Right renal pelvis (tissue), 4 donors: ENCODE measurements around the gene GPAT2. TPM values are rescaled to one million over a fixed set of nuclear protein-coding genes. Genes with fewer than 3 reads are reported as not detected.
"Not testable (repeated sequence)": the region's sequence is repeated elsewhere in the genome, so short reads cannot be mapped to it uniquely, and the experiment has no call there.

Experiments used
- DNase-seq, 4 donors: peaks; one replicate each; pipeline ENCODE4 v3.0.0-alpha.2; 2013; ENCODE audit warnings: low read depth in 4 of 4, low spot score in 3 of 4, missing footprints in 1 of 4
- polyA plus RNA-seq, 4 donors: library from polyadenylated mRNA; unstranded; fragments of 120-200 nt; gene quantifications; one replicate each; pipeline ENCODE4 v1.2.1, GENCODE V29; 2013; ENCODE audit not compliant: insufficient read length in 4 of 4

Gene GPAT2
- polyA plus RNA-seq, 4 donors: 2.4 to 4.5 (median 3.2) TPM

DNA sequence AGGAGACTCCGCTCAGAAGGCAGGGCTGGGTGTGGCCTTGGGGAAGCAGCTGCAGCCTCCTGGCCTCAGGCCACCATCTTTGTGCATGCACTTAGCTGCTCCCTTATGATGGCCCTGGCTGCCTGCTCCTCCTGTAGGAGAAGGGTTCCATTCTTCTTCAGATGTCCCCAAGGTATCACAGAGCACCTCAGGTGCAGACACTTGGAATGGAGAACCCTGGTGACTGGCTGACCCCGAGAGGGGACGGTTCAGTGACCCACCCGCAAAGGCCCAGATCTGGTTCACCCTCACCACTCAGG, 9.6 kb downstream of the GPAT2 start:
- DNase-seq: no peak

DNA sequence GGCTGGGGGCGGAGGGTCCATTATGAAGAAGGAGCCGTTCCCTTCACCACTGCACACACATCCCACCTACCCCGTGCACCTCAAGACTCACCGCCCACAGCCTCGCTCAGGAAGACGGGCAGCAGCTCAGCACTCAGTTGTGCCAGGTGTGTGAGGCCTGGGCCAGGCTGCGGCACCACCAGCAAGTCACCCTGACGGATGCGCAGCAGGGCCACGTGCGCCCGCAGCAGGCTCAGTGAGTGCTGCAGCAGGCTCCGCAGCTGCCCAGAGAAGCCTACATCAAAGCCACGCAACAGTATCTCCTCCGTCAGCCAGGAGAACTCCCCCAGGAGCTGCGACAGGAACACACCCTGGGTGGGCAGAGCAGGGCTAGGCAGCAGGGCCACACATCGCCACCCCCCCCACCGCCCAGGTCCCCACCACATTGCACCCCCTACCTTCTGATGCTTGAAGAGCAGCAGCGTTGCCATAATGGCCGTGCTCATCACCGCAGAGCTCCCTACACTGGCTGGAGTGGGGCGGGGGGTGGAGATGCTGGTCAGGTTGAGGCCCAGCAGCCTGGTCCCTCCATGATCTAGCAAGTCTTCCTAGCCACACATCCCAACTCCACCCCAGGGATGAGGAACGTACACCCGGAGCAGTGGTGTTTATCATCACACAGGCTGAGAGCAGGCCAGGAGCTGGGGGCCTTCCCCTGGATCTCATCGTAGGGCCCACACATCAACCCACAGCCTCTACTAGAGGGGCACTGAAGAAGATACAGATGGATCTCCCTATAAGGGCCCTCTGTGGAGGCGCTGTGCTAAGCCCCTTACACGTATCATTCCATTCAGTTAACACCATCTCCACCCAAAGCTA, 10.2 kb downstream of the GPAT2 start:
- no peak for DNase-seq

DNA sequence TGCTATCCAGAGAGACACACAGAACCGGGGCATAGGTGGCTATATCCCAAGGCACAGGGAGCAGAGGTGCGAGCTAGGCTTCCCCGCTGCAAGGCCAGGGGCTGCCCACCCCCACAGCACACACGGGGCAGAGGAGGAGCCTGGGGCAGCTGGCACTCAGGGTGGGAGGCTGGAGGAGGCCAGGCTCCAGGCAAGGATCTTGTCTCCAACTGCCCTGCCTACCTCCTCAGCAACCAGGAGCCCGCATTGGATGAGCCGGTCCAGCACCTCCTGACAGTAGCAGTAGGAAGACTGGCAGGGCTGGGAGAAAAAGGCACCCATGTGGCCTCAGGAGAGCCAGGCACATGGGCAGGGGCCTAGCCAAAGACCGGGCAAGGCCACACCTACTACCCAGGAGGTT, 11.0 kb downstream of the GPAT2 start:
- not testable (repeated sequence) for DNase-seq

DNA sequence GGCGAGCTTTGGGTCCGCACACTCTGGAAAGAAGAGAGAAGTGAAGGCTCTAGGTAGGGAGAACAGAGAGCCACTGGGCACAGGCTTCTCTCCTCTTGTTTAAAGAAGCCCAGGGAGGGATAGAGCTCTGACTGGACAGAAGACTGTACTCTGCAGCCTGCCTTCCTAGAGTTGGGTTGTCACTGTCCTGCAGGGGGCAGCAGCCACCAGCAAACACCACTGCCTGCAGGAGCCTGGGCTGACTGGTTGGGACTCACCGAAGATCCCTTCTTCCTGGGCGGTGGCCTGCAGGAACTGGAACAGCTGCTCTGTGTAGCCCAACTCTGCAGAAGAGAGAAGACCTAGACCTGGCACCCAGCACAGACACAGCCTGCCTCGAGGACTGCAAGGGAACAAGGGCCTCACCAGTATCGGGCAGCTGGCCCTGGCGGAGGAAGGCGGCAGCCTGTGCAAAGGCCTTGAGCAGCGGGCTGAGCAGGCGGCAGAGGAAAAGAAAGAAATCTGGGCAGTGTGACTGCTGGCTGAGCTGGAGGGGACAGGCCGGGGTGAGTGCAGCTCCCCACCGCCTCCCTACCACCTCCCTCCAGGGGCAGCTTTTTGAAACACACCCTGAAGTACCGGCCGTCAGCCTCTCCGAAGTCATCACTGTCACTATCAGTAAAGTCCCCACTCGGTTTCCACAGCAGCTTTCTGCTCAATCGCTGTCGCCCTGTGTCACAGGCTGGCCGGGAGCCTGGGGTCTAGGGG, 11.8 kb downstream of the GPAT2 start:
- DNase-seq: peak; percentile 38 to 55 (median 44)

DNA sequence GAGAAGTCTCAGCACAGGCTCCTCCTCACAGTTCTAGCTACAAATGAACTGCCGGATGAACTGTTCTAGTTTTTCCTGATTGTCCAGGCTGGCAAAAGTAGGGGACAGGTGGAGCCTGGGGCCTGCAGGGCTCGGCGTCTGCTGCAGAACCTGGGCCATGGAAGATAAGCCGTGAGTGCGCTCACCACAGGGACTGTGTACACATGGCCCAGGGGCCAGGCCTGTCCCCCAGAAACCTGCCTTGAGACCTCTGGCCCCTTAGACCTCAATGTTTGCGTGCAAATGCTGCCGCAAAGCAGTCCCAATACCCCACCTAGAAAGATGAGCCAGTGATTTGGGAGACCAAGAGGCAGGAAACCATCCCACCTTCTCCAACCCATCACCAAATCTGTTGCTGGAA, 12.6 kb downstream of the GPAT2 start:
- not testable (repeated sequence) for DNase-seq

DNA sequence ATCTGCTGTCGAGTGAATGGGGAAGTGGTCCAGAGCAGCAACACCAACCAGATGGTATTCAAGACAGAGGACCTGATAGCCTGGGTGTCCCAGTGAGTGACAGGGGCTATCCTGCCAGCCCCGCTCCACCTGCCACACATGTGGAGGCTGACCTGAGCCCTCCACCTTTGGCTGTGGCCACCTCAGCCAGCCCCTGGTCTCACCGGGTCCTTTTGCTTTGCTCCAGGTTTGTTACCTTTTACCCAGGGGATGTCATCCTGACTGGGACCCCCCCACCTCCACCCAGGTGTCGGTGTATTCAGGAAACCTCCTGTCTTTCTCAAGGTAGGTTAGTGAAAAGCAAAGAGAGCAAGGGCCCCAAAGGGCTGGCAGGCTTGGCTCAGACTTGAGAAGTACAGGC, 13.6 kb downstream of the GPAT2 start:
- DNase-seq: not testable (repeated sequence)

DNA sequence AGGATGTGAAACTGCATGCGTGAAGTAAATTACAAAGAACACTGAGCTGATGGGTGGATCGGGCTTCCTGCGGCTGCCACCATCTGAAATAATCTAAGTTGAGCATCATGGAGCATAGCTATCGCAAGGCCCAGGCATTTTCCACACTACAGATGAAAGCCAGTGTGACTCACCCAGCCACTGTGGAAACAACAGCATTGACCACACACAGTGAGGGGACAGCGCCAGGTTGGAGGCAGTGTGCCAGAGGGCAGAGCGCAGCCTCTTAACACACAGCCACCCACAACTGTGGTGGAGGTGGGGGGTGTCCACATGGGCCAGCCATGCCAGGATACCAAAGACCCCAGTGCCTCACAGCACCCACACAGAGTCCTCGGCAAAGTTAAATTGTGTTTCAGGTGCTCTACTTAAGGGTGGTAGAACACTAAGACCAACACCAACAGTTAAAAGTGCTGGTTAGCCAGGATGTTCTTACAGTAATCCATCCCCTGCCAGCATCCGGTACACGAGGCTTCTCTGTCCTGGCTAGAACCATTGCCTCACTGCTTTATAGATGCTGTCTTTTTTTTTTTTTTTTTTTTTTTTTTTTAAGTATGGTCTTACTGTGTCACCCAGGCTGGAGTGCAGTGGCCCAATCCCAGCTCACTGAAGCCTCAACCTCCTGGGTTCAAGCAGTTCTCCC, 14.7 kb downstream of the GPAT2 start:
- DNase-seq: not testable (repeated sequence)

DNA sequence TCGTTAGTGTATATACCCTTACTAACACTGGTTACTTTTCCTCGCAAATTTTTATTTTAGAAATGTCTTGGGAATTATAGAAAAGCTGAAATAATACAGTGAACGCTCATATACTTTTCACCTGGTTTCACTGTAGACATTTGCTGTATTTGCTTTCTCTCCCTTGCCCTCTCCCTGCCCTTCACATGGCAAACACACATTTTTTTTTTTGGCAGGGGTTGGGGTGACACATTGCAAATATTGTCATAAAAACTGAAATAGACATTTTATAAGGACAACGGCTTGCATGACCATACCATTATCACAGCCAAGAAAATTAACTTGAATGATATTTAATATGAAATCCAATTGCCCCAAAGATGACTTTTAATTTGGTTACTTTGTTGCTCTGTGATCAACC, 18.4 kb downstream of the GPAT2 start:
- DNase-seq: not testable (repeated sequence)

DNA sequence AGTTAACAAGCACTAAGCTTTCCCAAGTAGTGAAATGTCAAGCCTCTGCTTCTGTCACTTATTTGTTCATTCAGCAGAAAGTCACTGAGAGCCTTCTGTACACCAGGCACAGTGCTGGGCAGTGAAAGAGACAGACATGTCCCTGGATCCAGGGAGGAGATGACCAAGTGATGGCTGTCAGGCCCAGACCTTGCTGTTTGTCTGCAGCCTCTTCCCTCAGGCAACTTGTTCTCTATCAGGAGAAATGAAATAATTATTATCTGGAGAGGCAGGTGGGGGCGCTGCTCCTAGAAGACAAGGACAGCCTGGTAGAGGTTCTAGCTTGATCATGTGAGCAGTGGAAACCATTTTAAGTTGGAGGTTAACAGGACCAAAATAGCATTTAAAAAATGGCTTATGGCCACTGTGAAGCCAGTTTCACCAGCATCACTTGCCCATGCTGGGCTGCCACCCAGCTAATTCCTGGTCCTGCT, 21.9 kb downstream of the GPAT2 start:
- not testable (repeated sequence) for DNase-seq

DNA sequence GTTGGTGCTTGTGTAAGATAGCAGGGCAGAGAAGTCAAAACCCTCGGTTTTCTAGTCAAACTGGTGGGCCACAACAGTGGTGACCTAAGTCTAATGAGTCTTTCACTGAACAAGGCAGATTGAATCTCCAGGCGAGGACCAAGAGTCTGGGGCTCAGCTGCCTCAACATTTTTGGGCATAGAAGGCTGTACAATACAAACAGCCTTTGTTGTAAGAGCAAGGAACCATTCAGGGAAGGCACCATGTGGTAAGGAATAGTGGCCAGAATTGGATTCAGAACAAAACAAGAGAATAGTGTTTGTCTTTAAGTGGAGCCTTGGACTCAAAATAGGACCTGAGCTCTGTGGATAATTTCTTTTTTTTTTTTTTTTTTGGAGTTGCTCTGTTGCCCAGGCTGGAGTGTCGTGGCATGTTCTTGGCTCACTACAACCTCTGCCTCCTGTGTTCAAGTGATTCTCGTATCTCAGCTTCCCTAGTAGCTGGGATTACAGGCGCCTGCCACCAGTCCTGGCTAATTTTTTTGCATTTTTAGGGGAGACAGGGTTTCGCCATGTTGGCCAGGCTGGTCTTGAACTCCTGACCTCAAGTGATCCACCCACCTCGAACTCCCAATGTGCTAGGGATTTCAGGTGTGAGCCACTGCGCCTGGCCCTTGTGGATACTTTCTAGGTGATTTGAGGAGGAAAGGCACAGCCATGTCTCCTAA, 22.5 kb downstream of the GPAT2 start:
- not testable (repeated sequence) for DNase-seq

DNA sequence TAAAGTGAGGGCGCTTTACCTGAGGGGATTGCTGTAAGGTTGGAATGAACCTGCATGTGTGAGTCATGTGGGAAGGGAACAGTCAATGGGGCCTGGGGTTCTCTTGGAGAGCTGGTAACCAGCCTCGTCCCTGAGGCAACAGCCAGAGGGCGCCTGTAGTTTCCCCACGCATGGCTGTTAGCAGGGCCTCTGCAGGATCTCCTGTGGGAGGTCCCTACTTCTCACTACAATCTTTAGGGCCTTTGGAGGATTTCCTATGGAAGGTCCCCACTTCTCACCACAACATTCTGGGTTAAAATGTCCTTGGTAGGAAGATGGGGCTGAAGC, 23.6 kb downstream of the GPAT2 start:
- DNase-seq: not testable (repeated sequence)

DNA sequence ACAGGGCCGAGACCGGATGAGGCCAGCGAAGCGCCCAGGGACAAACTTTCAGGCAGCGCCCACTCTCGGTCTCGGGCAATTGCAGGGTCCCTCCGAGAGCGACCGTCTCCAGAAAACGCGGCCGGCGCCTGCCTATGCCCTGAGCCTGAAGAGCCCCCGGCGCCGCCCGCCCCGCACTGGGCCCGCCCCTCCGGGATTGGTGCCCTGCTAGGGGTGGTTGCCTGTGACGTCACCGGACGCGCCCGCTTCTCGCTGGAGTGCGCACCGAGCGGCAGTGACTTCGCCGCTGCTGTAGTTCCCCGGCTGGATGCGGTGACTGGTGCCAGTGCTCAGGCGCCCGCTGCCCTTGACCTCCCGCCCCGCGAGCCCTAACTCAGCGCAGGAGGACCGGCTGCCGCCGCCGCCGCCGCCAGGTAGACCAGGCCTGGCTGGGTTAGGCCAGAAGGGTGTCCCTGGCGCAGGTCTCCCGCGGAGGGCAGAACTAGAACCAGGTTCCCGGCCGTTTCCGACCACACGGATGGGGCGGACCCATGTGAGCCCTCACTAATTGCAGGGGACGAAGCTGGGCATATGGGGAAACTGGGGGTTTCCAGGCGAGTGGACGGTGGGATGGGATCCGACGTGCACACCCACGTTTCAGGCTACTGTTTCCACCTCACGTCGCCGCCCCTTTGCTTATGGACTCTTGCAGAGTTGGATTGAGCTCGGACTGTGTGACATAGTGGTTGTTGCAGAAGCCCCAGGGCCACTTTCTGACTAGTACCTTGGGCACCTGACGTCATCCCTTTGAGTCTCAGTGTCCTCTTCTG, 24.2 kb downstream of the GPAT2 start:
- DNase-seq: peak; percentile 75 to 79 (median 78)

DNA sequence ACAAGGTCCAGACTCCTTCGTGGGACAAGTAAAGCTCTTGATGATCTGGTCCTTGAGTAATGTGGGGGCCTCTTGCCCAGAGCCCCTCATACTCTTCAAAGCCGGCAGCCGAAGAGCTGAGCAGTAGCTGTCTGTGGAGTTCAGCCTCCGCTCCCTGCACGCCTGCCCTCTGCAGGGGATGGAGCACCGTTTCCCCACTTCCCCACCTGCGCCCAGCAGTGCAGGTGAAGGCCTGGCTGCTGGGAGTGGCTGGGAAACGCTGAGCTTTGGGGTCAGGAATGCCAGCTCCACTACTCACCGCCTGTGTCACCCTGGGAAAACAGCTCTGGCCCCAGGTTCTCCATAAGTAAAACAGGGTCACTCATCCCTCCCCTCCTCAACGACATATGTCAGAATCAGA, 24.9 kb downstream of the GPAT2 start:
- DNase-seq: not testable (repeated sequence)

DNA sequence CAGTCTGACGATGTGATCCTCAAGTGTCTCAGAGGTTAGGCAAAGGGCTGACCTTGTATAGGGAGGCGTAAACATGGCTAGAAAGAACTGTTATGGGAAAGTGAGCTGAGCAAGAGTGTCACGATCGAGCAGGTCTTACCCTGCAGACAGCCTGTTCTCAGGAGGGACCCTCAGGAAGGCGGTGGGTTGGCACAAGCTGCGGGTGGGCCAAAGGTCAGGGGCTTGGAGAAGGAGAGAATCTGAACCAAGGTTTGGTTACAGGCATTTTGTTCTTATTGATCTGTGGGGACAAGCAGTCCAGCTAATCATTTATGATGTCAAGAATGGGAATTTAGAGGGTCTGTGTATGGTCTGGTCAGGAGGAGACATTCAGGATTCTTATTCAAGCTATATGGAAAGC, 26.7 kb downstream of the GPAT2 start:
- not testable (repeated sequence) for DNase-seq

DNA sequence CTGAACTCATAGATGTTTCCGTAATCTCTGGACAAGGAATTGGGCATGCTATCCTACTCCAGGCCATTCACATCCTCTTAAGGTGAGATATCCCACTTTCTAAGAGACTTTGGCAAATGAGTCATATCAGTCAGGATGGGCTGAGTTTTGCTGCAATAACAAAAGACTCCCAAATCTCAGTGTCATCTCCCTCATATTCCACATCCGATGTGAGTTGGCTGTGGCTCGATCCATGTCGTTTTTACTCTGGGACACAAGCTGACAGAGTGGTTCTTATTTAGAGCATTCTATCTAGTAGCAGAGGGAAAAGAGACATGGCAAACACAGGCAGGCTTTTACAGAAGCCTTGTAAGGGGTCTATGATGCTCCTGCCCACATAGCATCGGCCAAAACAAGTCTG, 28.5 kb downstream of the GPAT2 start:
- DNase-seq: not testable (repeated sequence)

DNA sequence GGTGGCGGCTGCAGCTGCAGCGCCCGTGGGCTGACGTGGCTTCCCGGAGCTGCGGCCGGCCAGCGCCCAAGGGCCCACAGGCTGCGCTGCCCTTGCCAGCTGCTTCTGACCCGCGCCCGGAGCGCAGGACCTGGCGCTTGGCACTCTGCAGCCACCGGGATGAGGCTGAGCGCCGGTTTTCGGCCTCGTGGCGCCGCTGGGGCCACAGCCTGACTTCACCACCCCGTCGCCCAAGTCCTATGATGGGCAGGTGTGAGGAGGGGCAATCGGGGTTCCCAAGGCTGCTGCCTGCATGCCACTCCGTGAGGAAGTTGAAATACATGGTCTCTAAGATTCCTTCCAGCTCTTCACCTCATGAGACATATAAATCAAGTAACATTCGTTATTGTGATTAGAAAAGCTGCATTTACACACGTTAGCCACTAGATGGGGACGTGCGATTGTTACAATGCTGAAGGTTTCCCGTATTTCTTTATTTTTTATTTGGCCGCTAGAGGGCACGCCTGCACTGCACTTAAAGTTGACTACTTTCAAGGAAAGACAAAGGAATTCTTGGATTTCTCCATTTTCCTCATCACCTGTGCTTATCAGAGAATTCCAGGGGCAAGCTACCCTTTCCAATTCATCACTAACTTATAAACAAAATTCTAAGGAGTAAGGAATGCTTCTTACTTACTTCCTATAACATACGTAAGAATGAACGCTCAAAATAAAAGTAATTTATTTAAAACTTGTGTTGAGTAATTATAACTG, 42.0 kb downstream of the GPAT2 start:
- peak in 1 of 4 donors; percentile 8 for DNase-seq

DNA sequence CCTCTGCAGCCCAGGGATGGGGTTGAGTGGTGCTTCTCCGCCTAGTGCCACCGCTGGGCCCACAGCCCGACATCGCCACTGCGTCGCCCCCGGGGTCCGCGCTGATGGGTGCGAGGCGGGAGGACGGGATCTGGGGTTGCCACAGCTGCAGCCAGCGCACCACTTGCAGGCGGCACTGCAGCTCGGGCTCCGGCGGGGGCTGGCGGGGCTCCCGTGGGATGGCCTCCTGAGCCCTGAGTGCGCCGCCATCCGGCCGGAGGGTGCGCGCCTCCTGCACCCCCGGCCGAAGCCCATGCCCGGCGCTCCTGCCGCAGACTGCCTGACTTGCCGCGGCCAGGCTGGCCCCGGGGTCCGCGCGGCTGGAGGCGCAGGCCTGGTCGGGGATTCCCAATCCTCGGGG, 42.6 kb downstream of the GPAT2 start:
- DNase-seq: not testable (repeated sequence)

DNA sequence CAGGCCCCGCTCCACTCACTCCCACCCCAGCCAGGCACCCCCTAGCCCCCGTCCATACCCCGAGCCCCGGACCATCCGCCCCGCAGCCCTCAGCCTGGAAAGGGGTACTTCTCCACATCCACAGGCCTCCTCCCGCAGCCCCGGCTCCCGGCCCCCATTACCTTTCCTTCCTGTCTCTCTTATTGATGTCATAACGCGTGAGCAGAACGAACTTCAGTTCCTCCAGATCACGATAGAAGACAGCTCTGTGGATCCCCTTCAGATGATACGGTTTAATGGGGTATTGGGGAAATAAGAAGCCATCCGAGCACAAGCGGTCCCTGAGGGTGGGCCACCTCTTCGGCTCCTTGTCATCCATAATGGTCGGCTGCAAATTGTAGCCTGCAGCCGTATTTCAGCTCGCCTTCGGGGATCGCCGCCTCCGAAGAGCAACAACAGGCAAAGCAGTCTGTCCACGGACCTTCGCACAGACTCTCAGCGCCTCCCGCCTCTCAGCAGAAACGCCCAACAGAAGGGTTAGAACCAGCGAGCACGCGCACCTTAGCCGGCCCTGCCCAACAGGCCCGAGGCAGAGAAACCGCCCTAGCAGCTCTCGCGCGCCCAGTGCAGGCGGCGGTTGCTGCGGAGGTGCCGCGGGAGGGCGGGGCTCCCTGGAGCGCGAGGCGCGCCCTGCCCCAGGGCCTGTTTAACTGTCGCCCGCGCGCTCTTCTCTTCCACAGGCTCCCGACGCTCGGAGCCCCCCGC, 43.2 kb downstream of the GPAT2 start, which contains the start of gene ANKRD36C:
ANKRD36C (minus strand) TSS at position 474 of the 744 bp plus-strand sequence; CDS start at position 358, 116 bp downstream.
- DNase-seq: peak in 1 of 4 donors; percentile 20
